GM19324 (cell line): Measurements from ENCODE around the gene PGAM2.
A peak's percentile ranks its signal among the peaks of the same experiment; 100 is the strongest.
"Not testable (repeated sequence)": the region's sequence is repeated elsewhere in the genome, so short reads cannot be mapped to it uniquely, and the experiment has no call there.

ENCODE experiments used
- ATAC-seq: cut with Tn5 transposase; IDR thresholded peaks from one replicate; pipeline ENCODE4 v1.9.1; 2021; ENCODE audit warnings: mild to moderate bottlenecking, moderate library complexity; ENCODE audit not compliant: unreplicated experiment, low FRiP score

Gene PGAM2

DNA sequence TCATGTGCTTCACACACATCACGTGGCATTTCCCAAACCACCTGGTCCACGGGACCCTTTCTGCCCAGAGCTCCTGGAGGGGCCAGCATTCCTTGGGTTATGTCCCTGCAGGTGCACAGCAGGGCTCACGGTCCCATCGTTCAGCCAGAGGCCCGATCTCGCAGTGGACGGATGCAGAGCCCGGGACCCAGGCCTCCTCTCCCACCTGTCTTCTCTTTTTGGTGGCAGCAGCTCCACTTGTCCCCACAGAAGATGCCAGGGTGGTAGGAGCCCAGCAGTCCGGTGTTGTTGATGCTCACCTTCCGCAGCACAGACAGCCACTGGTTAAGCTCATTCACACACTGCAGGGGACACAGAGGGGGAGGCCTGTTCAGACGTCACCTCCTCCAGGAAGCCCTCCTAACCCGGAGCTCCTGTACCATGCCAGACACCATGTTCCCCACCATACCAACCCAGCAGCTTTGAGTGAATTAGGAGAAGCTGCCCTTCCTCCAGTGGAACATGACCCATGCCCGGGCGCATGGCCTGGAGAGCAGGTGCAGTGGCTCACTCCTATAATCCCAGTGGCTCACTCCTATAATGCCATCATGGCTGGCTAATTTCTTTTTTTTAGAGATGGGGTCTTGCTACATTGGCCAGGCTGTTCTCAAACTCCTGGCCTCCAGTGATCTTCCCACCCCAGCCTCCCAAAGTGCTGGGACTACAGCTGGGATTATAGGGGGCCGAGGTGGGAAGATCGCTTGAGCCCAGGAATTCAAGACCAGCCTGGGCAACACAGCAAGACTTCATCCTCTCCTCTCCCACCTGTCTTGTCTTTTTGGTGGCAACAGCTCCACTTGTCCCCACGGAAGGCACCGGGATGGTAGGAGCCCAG lies 31.2 kb downstream of the PGAM2 start:
- ATAC-seq, result not testable (repeated sequence)

DNA sequence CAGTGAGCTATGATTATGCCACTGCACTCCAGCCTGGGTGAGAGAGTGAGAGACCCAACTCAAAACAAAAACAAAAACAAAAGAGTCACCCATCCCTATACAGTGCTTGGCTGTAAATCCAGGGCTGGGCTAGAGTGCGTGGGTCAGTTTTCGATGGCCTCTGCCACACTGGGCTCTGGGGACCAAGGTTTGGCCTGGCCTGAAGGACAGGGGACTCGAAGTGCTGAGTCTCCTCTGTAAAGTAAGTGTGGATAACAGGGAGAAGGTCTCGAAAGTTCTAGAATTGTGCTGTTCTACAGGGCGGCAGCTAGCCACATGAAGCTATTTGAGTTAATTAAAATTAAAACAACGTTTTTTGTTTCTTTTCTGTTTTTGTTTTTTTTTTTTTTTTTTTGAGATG lies 33.3 kb downstream of the PGAM2 start:
- ATAC-seq, result not testable (repeated sequence)

DNA sequence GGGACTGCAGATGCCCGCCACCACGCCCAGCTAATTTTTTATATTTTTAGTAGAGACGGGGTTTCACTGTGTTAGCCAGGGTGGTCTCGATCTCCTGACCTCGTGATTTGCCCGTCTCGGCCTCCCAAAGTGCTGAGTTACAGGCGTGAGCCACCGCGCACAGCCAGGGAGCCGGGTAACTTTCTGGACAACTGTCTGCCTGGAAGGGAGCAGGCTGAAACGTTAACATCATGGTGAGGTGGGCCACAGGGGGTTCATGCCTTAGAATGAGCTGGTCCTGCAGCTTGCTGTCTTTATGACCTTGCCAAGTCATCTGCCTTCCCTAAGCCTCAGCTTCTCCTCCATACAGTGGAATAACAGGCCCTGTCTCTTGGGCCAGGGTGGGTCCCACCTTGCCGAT lies 34.0 kb downstream of the PGAM2 start:
- not testable (repeated sequence) for ATAC-seq

DNA sequence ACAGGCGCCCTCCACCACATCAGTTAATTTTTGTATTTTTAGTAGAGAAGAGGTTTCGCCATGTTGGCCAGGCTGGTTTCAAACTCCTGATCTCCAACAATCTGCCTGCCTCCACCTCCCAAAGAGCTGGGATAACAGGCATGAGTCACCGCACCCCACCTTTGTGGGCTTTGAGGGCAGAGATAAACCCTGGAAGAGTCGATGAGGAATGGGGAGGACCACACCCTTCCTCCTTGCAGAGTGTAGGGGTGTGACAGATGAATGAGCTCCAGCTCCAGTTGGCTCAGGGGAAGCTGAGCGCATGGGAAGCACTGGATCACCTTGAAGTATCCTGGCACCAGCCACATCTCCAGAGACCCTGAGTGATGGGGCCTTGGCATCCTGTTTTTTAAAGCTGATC lies 35.3 kb downstream of the PGAM2 start:
- ATAC-seq, result not testable (repeated sequence)

DNA sequence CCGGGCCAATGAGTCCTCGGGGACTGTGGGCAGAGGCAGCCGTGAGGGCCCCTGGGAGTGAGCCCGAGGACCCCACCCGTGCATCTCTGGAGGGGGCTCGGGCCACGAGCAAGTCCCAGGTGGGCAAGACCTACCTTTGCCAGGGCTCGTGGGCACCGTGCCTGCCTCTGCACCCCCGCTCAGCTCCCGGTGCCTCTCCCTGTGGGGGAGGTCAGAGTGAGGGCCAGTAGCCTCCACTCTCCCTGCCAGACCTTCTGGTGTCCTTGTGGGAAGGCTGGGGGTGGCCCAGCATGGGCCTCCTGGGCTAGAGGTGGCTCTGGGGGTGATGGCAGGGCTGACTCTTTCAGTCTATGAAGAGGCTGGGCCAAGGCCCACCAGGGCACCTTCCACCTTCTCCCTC lies 35.9 kb downstream of the PGAM2 start:
- not testable (repeated sequence) for ATAC-seq

DNA sequence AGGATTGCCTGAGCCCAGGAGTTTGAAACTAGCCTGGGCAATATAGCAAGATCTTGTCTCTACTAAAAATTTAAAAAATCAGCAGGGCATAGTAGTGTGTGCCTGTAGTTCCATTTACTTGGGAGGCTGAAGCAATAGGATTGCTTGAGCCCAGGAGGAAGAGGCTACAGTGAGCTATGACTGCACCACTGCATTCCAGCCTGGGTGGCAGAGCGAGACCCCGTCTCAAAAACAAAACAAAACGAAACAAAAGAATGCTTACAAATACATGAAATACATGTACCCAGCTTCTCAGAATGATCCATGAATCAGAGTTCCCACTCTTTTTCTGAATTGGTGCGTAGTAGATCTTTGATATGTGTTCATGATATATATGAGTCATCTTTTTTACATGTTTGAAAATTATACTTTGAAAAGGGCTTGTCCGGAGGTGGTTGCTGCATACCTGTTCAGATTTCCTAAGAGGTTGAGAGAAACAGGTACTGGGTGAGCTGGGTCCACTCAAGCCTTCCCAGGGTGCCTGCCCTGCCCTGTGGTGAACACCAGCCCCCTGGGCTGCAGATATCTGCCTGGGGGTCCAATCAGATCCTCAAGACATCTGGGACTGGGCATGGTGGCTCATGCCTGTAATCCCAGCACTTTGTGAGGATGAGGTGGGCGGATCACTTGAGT lies 42.4 kb downstream of the PGAM2 start:
- not testable (repeated sequence) for ATAC-seq

DNA sequence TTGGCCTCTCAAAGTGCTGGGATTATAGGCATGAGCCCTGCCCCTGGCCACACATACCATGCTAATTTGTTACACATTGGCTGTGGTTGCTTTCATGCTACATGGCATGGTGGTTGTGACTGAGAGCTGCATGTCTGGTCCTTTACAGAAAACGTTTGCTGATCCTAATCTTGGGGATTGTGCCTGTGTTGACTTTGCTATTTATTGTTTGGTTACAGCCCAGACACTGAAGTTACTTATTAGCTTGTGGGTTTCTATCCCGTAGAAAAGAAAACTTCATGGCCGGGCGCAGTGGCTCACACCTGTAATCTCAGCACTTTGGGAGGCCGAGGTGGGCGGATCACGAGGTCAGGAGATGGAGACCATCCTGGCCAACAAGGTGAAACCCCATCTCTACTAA lies 43.3 kb downstream of the PGAM2 start:
- not testable (repeated sequence) for ATAC-seq

DNA sequence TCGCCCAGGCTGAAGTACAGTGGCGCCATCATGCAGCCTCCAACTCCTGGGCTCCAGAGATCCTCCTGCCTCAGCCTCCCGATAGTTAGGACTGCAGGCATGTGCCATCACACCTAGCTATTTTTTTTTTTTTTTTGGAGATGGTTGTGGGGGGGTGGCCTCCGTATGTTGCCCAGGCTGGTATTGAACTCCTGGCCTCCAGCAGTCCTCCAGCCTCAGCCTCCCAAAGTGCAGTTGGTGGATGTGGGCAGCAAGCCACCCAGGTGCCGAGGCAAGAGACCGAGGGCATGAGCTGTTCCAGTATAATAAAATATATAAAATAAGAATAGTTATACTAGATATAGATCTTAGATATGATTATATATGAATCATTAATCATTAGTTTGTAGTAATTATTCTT lies 45.5 kb downstream of the PGAM2 start:
- ATAC-seq, result not testable (repeated sequence)

DNA sequence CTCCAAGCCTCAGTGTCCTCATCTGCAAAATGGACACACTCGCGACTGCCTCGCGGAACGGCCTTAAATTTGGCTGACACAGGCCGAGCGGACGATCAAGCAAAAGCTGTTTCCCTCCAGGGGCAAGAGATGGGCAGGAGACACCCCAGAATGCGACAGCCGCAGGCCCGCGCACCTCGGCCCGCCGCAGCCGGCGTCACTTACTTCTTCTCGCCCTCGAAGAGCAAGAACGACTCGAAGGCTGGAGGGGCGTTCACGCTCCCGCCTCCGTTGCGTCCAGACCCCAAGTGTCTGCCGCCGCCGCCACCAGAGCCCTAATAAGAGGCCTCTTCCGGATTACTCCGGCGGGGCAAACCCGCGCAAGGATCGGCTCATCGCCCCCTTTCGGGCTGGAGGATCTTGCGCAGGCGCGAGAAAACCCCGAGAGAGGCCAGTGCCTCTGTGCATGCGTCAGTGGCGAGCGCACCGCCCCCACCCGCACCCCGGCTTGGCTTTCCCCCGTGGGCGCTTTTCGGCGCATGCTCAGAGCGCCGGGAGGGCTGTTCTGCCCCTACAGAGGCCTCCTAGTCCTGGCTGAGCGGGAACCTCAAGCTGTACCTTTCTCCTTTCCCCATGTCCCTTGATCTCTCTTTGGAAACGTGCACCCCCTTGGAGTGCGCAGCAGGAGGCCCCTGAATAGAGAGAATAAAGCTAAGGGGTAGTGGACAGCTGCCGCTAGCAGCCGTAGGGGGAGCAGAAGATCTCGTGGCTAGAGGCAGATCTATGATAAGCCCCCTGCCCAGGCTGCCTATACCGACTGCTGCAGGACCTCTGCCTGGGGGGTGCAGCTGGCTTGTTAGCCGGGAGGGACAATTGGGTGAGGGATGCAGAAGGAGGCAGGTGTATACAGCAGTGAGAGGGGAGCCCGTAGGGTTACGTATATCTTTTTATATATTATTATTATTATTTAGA lies 46.2 kb downstream of the PGAM2 start:
- ATAC-seq, result peak; percentile 93

DNA sequence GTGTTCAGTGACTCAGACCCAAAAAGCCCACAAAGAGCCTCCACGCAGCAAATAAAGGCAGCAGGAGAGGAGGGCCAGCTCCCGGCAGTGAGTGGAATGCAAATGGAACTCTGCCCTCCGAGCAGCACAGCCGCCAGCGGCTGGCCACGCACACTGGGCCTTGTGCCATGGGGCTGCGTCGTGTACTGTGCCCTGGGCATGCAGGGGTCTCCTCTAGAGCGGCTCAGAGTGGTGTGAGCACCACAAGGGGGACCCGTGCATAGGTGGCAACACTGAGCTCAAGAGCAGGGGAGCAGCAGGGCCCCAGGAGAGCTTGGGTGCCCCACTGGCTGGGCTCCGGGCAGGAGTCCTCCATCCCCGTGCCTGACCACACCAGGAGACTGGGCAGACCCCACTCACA lies 50.3 kb downstream of the PGAM2 start:
- ATAC-seq, result not testable (repeated sequence)
